Medulla oblongata (tissue), 1 donor: ENCODE data around the gene SLC35G4.
"Not testable (repeated sequence)": the region's sequence is repeated elsewhere in the genome, so short reads cannot be mapped to it uniquely, and the experiment has no call there.

Experiments
- DNase-seq: peaks from one replicate; pipeline ENCODE4 v3.0.0-alpha.2; 2015; ENCODE audit errors: extremely low spot score

The SLC35G4 gene

DNA sequence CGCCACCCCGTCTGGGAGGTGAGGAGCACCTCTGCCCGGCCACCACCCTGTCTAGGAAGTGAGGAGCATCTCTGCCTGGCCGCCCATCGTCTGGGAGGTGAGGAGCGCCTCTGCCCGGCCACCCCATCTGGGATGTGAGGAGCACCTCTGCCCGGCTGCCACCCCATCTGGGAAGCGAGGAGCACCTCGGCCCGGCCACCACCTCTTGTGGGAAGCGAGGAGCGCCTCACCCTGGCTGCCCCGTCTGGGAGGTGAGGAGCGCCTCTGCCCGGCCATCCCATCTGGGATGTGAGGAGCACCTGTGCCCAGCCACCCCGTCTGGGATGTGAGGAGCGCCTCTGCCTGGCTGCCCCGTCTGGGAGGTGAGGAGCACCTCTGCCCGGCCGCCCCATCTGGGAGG, 4.6 kb downstream of the SLC35G4 start:
- not testable (repeated sequence) for DNase-seq

DNA sequence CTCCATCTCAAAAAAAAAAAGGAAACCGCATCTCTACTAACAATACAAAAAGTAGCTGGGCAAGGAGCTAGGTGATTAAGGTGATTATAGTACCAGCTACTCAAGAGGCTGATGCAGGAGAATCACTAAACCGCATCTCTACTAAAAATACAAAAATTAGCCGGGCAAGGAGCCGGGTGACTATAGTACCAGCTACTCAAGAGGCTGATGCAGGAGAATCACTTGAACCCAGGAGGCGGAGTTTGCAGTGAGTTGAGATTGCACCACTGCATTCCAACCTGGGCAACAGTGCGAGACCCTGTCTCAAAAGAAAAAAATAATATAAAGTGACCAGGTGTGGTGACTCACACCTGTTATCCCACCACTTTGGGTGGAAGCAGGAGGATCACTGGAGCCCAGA, 5.6 kb downstream of the SLC35G4 start:
- DNase-seq, result not testable (repeated sequence)

GRCh38 chr18:11647310-11647709, 37.9 kb downstream of the SLC35G4 start:
- DNase-seq, result not testable (repeated sequence)

DNA sequence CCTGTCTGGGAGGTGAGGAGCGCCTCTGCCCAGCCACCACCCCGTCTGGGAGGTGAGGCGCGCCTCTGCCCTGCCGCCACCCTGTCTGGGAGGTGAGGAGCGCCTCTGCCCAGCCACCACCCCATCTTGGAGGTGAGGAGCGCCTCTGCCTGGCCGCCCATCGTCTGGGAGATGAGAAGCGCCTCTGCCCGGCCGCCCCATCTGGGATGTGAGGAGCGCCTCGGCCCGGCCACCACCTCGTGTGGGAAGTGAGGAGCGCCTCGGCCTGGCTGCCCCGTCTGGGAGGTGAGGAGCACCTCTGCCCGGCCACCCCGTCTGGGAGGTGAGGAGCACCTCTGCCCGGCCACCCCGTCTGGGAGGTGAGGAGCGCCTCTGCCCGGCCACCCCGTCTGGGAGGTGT, 38.4 kb downstream of the SLC35G4 start:
- not testable (repeated sequence) for DNase-seq

GRCh38 chr18:11649839-11650238, 40.4 kb downstream of the SLC35G4 start:
- DNase-seq, result no peak

DNA sequence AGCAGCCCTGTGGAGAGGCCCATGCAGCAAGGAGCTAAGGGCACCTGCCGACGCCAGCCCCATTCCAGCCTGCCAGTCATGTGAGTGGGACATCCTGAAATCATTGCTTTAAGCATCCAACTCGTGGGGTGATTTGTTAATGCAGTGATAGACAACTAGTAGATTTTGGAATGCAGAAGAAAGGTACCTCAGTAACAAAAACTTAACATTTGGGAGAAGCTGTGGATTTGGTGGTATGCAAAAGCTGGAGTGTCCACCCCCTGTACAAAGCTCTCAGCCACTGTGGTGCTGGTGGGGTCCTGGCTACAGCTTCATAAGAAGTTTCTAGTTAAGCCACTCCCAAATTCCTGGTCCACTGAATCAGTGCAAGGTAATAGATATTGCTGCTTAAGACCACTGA, 42.5 kb downstream of the SLC35G4 start:
- DNase-seq, result no peak

DNA sequence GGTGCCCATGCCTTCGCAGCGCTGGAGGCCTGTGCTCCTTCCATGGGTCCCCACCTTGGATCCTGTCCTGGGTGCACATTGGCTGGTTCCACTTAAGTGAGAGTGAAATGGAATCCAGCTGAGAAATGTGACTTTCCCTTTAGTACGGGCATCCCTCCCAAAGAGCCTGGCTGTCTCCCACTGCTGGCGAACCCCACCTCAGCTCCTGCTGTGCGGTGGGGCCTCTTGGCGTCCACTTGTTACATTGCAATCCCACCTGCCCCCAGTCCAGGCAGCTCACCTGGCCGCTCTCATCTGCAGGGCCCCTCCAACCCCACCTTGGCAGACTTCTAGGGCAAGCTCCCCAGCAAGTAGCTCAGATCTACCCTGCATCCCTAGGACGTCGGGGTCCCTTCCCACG, 44.1 kb downstream of the SLC35G4 start:
- no peak for DNase-seq

DNA sequence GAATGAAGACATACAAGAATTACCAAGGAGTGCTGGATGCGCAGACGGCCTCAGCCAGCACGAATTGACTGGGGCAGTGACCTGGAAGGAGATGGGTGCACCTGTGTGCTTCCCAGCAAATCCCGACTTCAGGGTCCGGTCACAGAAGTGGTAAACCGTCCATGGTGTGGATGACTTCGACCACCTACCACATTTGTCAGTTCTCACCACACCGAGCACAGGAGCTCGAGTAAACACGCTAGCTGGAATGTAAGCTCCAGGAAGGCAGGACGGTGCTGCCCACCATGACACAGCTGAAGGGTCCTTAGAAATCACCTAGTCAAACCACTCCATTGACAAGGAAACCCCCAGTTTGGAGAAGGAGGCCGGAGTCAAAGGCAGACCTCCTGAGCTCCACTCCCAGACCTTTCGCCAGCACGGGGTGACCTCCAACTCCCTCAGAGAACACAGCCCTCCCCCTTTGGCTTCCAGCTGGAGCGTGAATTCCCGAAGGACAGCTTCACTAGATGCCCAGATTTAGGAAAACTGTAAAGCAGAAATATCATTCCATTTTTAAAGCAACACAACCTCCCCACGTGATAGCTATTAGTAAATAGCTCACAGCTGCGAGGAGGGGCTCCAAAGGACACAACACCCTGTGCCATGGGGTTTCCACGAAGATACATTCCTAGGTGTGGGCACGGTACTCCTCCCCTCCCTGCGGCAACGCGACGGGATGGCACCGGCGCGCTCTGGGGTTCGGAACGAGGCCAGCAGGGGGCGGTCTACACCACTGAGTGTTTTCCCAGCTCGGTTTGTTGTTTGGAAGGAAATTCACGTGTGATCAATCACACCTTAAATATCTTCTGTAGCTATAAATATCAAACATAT, 45.6 kb downstream of the SLC35G4 start:
- DNase-seq, result peak; percentile 46

- DNase-seq, result no peak
These were observed 46.2 kb downstream of the SLC35G4 start for GRCh38 chr18:11655606-11655932.

DNA sequence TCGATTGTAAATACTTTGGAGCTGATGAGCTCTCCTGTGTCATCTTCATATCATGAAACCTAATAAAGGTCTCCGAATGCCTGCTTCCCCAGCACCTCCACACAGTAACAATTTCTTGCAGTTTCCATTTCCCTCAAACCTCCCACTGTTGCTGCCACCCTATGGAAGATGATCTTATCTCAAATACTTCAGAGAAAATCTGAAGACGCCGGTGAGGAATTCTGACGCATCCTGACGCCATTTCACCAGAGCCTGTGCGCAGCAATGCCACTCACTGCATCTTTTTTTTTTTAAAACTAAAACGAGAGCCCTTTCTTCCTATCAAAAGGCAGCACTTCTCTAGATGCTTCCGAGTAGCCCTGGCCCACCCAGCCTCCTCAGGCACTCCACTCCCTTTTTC, 47.8 kb downstream of the SLC35G4 start:
- DNase-seq, result no peak

DNA sequence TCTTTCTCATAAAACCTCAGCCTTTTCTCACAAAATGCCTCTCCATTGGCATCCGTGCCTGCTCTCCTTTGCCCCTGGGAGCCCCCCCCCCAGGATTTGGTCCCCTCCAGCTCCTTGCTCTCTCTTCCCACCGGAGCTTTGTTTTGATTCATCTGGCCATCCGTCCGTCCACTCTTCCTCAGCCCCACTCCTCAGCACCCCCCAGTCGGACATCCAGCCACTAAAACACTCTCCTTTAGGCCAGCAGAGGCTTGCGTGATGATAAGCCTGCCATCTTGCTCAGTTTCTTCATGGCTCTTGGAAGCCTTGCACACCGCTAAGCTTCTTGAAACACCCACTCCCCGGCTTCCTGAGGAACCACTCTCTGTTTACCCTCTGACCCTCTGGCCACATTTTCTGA, 48.2 kb downstream of the SLC35G4 start:
- no peak for DNase-seq

- DNase-seq, result no peak
These were observed 48.6 kb downstream of the SLC35G4 start for GRCh38 chr18:11658019-11658418.

GRCh38 chr18:11658989-11659388, 49.6 kb downstream of the SLC35G4 start:
- DNase-seq, result no peak
